ENCODE results near the gene COL24A1. TPM values are rescaled to one million over a fixed set of nuclear protein-coding genes. Genes with fewer than 3 reads are reported as not detected.

The COL24A1 gene
- total RNA-seq, 1 donor from 2014 or later, result not detected

DNA sequence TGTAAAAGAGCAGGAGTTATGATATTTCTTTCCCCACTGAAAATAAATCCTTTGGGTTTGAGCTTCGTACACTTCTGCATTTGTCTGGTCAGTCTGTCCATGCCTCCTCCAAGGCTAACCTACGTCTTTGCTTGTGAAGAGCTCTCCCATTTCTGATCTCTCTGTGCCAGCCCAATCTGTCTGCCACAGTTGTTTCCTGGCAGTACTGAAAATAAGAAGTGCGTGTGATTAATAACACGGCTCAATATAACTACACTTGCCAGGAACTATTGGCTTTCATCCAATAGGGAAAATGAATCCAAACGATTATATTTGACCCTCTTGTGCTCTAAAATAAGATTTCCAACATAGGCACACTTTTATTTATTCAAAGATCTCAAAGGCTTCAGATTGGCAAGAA is 19.2 kb upstream of the COL24A1 start:
- no peak for DNase-seq
- H3K27ac Mint-ChIP-seq, result no peak overlapping the region
- no peaks in the 10 kb centered on the region for H3K27me3 Mint-ChIP-seq
- intact Hi-C loops (cut with micrococcal nuclease), result no loop called here
- no peaks in the 10 kb centered on the region for H3K36me3 Mint-ChIP-seq (ENCODE audit: low read depth)
- H3K4me3 Mint-ChIP-seq, result no peak overlapping the region
- no peaks in the 10 kb centered on the region for H3K4me1 Mint-ChIP-seq
- H3K9me3 Mint-ChIP-seq, result no peaks in the 10 kb centered on the region

DNA sequence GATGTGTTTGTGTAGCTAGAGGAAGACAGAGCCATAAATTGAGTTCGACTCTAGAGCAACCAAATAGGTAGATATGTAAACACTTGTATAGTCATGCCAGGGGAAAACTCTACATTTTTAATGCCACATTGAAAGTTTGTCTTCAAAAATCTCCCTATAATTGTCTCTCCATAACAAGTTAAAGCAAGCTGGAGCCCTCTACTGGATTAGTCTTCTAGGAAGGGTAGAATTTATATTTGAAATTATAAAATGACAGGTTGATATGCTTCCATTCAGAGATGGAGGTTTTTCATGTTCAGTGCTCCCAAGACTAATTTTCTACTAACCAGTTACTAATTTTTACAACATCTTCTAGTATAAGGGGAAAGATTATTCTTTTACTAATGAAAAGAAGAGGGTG is 13.1 kb upstream of the COL24A1 start:
- H3K9me3 Mint-ChIP-seq, result peaks cover 9% of the 10 kb centered on the region

DNA sequence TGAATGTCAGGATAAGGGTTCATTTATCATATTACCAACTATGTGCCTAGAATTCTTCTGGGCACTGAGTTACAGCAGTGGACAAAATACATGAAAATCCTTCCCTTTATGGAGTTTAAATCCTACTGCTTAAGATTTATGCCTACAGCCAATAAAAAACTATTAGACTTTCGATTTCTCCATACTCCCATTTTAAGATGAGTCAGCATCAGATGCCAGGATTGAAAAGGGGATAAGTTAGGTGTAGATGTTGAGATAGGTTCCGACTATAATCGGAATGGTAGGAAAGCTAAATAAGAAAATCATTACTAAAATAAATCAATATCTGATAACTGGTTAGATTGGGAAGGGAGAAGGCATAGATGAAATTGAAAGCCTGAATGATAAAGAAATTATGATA is 3.2 kb upstream of the COL24A1 start:
- H3K4me3 Mint-ChIP-seq, result no peak overlapping the region
- DNase-seq, result no peak
- H3K27me3 Mint-ChIP-seq, result peaks cover 31% of the 10 kb centered on the region
- no peaks in the 10 kb centered on the region for H3K36me3 Mint-ChIP-seq (ENCODE audit: low read depth)
- no peak overlapping the region for H3K27ac Mint-ChIP-seq
- intact Hi-C loops (cut with micrococcal nuclease), result no loop called here
- H3K9me3 Mint-ChIP-seq, result peaks cover 1% of the 10 kb centered on the region
- H3K4me1 Mint-ChIP-seq, result peaks cover 3% of the 10 kb centered on the region

More for the DNA sequence above, 13.1 kb upstream of the COL24A1 start:
- intact Hi-C loops (cut with micrococcal nuclease), result no loop called here
- Mint-ChIP-seq H3K4me1 (no peaks in the 10 kb centered on the region), H3K4me3 (no peak overlapping the region), H3K27me3 (no peaks in the 10 kb centered on the region), H3K36me3 (ENCODE audit: low read depth) (no peaks in the 10 kb centered on the region), H3K27ac (no peak overlapping the region)
- no peak for DNase-seq

DNA sequence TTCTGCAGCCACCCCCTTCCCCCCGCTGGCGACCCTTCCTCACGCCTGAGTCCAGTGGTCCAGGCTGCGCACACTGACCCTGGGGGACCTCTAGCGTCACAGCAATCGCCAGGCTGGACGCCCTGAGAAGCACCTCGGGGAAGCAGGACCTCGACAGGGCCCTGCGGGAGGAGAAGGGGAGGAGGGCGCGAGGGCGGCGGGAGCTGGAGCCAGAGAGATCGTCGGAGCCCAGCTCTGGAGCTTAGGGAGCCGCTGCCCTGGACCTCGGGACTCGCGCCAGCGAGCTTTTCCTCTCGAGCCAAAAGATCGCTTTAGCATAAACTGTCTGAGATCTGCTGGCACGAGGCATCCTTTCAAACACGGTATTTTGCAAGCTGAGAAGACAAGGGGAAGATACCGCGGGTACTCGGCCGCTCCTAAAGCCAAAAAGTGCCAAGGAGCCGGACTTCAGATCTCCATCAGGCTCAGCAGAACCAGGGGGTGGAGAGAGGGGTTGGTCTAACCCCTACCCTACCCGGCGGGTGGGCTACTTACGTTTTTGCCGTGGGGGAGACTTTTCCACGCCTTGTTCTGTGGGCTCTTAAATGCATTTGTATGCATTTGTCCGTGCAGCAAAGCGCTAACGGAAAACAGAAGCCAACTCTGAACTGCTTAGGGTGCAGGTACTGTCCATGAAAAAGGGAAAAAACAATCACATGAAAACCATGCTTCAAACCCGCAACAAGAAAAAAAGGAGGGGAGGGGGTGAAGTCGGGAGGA is 586 bp downstream of the COL24A1 start:
- intact Hi-C loops (cut with micrococcal nuclease), result no loop called here
- Mint-ChIP-seq H3K27me3 (peaks cover 38% of the 10 kb centered on the region), H3K4me1 (peaks cover 3% of the 10 kb centered on the region), H3K4me3 (peak overlapping the region; percentile 24), H3K9me3 (no peaks in the 10 kb centered on the region), H3K27ac (no peak overlapping the region), H3K36me3 (ENCODE audit: low read depth) (no peaks in the 10 kb centered on the region)
- peak; percentile 50 for DNase-seq

DNA sequence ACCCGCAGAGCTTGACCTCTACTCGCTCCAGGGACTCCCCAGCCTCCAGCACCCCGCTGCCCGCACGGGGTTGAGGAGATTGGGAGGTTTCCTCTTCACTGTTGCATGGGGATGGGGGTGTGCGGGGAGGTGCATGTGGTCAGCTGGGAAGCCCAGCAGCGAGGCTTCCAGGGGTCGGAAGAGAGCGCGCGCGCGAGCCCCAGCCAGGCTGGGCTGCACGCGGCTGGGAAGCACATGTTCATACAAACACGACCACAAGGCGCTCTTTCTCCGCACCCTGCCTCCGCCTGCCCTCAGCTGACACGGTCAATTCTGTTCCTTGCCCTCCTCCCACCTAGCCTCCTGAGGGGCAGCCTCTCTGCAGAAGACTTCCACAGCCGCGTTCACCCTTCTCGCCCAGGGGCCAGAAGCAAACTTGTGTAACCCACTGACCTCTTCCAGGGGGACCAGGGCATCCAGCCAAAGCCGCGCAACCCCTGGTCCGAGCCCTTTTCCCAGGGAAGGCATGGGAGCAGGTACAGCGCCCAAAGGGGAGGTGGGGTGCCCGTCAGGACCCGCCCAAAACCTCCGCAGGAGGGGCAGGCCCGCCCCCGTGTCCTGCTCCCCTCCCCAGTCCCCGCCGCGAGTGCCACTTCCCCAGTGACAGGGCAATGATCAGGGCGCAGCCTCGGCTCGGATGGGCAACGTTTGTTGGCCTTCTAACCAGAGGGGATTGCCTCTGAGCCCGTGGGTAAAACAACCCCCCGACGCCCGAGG is 1.3 kb downstream of the COL24A1 start:
- H3K4me3 Mint-ChIP-seq, result no peak overlapping the region
- H3K27ac Mint-ChIP-seq, result no peak overlapping the region
- no peaks in the 10 kb centered on the region for H3K9me3 Mint-ChIP-seq
- H3K36me3 Mint-ChIP-seq (ENCODE audit: low read depth), result no peaks in the 10 kb centered on the region
- no peak for DNase-seq
- peaks cover 3% of the 10 kb centered on the region for H3K4me1 Mint-ChIP-seq
- H3K27me3 Mint-ChIP-seq, result peaks cover 38% of the 10 kb centered on the region
- intact Hi-C loops (cut with micrococcal nuclease), result no loop called here

DNA sequence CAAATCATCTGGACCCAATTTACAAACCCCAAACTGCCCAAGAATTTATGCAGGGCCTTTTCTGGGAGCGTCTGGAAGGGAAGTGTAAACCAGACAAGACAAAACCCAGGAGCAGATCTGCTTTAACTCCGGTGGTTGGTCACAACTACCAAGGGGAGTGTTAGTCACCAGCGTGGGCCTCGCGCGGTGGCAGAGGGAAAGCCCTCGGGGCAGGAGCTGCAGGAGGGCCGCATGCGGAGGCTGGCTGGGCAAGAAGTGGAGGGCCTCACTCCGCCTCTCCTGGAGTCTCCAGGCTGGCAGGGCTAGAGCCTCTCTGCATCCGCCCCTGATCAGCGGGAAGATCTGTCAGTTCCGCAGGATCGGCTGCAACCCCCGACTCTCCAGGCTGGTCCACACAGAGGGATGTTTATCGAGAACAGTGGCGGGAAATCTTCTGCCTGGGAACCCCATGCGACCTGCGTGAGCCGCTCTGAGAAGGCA is 2.0 kb downstream of the COL24A1 start:
- no peaks in the 10 kb centered on the region for H3K36me3 Mint-ChIP-seq (ENCODE audit: low read depth)
- H3K9me3 Mint-ChIP-seq, result no peaks in the 10 kb centered on the region
- peaks cover 38% of the 10 kb centered on the region for H3K27me3 Mint-ChIP-seq
- intact Hi-C loops (cut with micrococcal nuclease), result no loop called here
- H3K27ac Mint-ChIP-seq, result no peak overlapping the region
- no peak overlapping the region for H3K4me3 Mint-ChIP-seq
- H3K4me1 Mint-ChIP-seq, result peaks cover 3% of the 10 kb centered on the region
- no peak for DNase-seq

DNA sequence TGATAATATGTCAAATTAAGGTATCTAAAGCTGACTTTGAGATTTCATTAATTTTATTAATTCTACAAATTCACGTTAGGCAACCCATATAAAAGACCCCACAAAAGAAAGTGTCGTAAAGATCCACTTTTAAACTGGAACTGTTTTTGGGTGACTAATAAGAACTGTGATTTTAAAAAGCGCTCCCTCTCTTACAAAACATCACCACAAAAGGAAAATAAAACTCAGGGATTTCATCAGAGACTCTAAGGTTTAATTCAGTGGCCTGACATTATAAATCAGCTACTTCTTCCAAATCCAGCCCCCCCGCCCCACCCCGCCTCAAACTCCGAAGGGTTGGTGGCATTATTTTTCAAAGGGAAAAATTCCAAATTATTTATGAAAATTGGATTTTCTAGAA is 2.7 kb downstream of the COL24A1 start:
- no peak overlapping the region for H3K4me3 Mint-ChIP-seq
- no peak overlapping the region for H3K27ac Mint-ChIP-seq
- no peaks in the 10 kb centered on the region for H3K9me3 Mint-ChIP-seq
- peaks cover 35% of the 10 kb centered on the region for H3K27me3 Mint-ChIP-seq
- intact Hi-C loops (cut with micrococcal nuclease), result no loop called here
- no peak for DNase-seq
- H3K36me3 Mint-ChIP-seq (ENCODE audit: low read depth), result no peaks in the 10 kb centered on the region
- H3K4me1 Mint-ChIP-seq, result peaks cover 3% of the 10 kb centered on the region

DNA sequence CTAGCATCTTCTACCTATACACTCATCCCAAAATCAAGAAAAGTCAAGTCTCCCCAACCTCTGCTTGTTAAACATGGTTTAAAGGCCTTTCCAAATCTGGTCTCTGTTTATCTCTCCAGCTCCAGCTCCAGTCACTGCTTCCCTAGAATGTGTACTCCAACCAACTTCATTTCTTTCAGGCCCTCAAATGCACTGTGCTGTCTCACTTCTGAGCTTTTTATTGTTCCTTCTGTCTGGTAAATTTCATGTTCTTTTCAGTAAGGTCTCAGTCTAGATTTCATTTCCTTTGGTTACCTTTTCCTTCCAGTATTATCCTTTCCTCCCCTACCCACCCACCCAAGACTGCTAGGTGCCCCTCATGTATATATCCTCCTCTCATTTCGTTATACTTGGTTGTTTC is 3.7 kb downstream of the COL24A1 start:
- Mint-ChIP-seq H3K27ac (no peak overlapping the region), H3K9me3 (no peaks in the 10 kb centered on the region), H3K4me3 (no peak overlapping the region), H3K4me1 (peaks cover 3% of the 10 kb centered on the region), H3K27me3 (peaks cover 33% of the 10 kb centered on the region), H3K36me3 (ENCODE audit: low read depth) (no peaks in the 10 kb centered on the region)
- DNase-seq, result no peak
- intact Hi-C loops (cut with micrococcal nuclease), result no loop called here

DNA sequence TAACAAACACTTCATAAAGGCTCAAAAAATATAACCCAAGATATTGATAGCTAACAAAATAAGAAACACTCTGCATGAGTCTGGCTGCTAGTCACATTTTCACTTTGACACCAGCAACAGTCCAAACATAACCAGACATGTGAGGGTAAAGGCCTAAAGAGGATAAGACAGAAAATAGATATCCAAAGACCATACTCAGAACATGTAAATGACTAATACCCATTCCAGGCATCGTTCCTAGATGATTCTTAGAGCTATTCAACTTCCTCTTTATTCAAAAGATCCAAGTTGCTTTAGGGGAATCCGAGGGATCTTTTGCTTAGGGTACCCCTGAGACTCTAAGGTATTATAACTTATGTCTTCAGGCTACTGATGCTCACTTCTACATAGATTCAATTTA is 5.1 kb downstream of the COL24A1 start:
- no peaks in the 10 kb centered on the region for H3K36me3 Mint-ChIP-seq (ENCODE audit: low read depth)

DNA sequence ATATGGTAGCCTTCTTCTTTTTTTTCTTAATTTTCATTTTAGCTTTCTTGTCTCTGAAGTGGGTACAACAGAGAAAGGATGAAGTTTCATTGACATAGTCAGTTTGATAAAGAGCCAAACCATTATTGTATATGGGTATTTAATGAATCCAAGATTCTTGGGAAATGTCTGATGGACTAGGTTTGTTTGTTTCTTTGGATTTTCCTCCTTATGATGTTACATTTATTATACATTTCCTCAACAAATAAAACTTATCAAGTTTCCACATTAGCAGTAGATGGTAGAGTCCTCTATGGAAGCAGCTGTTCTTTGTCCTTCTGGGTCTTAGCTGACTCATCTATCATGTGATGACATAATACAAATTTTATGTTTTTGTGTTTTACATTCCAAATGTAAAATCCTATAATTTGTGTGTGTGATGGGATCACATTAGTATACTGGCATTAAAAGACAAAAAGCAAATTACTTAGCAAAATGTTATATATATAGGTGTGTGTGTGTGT is 6.0 kb downstream of the COL24A1 start:
- Mint-ChIP-seq H3K27ac (no peak overlapping the region), H3K4me3 (no peak overlapping the region), H3K9me3 (no peaks in the 10 kb centered on the region), H3K36me3 (ENCODE audit: low read depth) (no peaks in the 10 kb centered on the region), H3K4me1 (no peaks in the 10 kb centered on the region), H3K27me3 (peaks cover 14% of the 10 kb centered on the region)
- intact Hi-C loops (cut with micrococcal nuclease), result no loop called here
- no peak for DNase-seq

More for the DNA sequence above, 5.1 kb downstream of the COL24A1 start:
- Mint-ChIP-seq H3K4me1 (peaks cover 2% of the 10 kb centered on the region), H3K27ac (no peak overlapping the region), H3K27me3 (peaks cover 21% of the 10 kb centered on the region), H3K4me3 (no peak overlapping the region), H3K9me3 (no peaks in the 10 kb centered on the region)
- intact Hi-C loops (cut with micrococcal nuclease), result no loop called here
- DNase-seq, result no peak

DNA sequence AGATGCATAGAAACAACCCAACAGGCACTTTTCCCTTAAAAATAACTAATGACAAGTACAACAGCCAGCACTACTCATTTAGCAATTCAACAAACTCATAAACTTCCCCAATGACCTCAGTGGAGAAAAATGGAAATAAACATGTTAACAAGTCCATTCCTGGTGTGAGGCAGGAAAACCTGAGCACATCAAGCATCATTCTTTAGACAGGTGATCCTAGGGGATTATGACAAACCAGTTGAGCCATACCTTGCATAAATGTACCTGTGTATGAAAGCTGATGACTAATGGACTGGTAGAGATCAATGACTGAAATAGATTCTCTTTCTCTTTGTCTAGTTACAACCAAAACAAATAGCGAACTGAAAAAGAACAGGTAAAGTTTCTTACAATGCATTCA is 7.0 kb downstream of the COL24A1 start:
- Mint-ChIP-seq H3K27me3 (peaks cover 8% of the 10 kb centered on the region), H3K4me1 (no peaks in the 10 kb centered on the region)

DNA sequence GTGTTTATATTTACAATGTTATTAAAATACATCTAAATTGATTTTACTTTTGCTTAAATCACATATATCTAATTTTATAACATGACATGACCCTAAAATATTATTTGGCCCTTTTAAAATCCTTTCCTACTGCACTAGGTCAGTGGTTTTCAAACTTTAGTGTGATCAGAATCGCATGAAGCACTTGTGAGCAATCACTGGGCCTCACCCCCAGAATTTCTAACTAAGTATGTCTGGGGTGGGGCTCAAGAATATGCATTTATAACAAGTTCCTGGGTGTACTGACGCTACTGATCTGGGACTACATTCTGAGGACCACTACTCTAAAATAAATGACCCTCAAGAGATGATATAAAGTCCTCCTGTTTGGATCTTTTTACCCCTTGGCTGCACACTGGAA is 8.8 kb downstream of the COL24A1 start:
- Mint-ChIP-seq H3K4me3 (no peak overlapping the region), H3K27ac (no peak overlapping the region), H3K36me3 (ENCODE audit: low read depth) (no peaks in the 10 kb centered on the region)

More for the DNA sequence above, 7.0 kb downstream of the COL24A1 start:
- no peak for DNase-seq
- no peaks in the 10 kb centered on the region for H3K36me3 Mint-ChIP-seq (ENCODE audit: low read depth)
- no peaks in the 10 kb centered on the region for H3K9me3 Mint-ChIP-seq
- no peak overlapping the region for H3K4me3 Mint-ChIP-seq
- intact Hi-C loops (cut with micrococcal nuclease), result no loop called here
- H3K27ac Mint-ChIP-seq, result no peak overlapping the region

DNA sequence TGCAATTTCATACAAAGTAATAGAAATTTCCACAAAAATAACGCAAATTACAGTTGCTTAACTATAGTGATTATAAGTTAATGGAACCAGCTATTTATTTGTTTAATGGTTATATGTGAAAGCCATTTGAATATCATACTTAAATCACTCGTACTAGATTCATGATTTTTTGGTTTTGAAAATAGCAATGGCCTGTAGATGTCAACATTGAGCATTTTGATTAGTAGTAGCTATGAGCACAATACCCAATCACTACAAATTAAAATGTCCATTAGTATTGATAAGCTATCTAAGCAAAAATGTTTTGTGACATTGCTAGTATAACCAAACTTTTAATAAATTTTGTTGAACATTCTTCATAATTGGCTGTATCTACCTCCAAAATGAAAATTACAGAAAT is 10.0 kb downstream of the COL24A1 start:
- Mint-ChIP-seq H3K4me1 (no peaks in the 10 kb centered on the region), H3K36me3 (ENCODE audit: low read depth) (no peaks in the 10 kb centered on the region), H3K4me3 (no peak overlapping the region), H3K27ac (no peak overlapping the region), H3K27me3 (peaks cover 1% of the 10 kb centered on the region), H3K9me3 (no peaks in the 10 kb centered on the region)
- no peak for DNase-seq
- intact Hi-C loops (cut with micrococcal nuclease), result no loop called here

More for the DNA sequence above, 8.8 kb downstream of the COL24A1 start:
- no peak for DNase-seq
- Mint-ChIP-seq H3K9me3 (no peaks in the 10 kb centered on the region), H3K27me3 (peaks cover 4% of the 10 kb centered on the region), H3K4me1 (no peaks in the 10 kb centered on the region)
- intact Hi-C loops (cut with micrococcal nuclease), result no loop called here

DNA sequence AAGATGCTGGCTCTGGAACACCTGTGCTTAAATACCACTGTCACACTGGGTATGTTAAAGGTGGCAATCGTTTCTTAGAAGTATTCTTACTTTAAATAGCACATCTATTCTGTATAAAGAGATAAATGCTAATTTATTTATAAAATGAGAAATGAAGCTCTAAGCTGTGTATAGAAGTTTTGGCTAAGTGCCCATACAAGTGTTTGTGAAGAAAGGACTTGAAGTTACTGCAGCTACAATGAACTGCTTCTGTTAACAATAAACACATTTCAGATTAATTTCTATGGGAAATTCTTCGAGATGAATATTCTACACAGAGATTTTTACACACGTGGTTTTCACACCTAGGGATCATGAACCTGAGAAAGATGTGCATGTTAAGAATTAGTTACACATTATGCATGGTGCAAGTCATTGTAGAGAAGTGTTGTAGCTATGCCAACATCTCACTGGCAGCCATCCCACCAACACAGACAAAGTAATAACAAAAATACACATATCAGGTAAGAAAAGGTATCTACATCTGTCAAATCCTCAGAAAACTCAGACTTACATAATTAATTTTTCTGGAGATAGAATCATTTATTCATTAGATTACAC is 16.2 kb downstream of the COL24A1 start:
- DNase-seq, result no peak
- no peak overlapping the region for H3K4me3 Mint-ChIP-seq
- no peak overlapping the region for H3K27ac Mint-ChIP-seq
- no peaks in the 10 kb centered on the region for H3K27me3 Mint-ChIP-seq
- no peaks in the 10 kb centered on the region for H3K36me3 Mint-ChIP-seq (ENCODE audit: low read depth)
- intact Hi-C loops (cut with micrococcal nuclease), result no loop called here
- H3K9me3 Mint-ChIP-seq, result no peaks in the 10 kb centered on the region
- no peaks in the 10 kb centered on the region for H3K4me1 Mint-ChIP-seq

All from activated CD4-positive, alpha-beta T cell treated with anti-CD3 and anti-CD28 coated beads, Interleukin-2, amount 10 ng/mL, durations not matched to agents 24 days and 14 days (primary cell).